Keratinocyte (primary cell): Measurements from ENCODE around the gene SEMA3E. TPM values are rescaled to one million over a fixed set of nuclear protein-coding genes. Genes with fewer than 3 reads are reported as not detected.

Experiments used
- DNase-seq: peaks from one replicate; pipeline ENCODE4 v3.0.0-alpha.2; 2011; ENCODE audit warnings: low read depth, missing footprints, low spot score
- FAIRE-seq: peaks from 2 replicates; lab custom pipeline; 2011; peaks lifted over from hg19 to GRCh38; lab: Jason Lieb, UNC
- H2AFZ ChIP-seq: 2 replicates; pipeline ENCODE4 v1.6.0; 2012; ENCODE audit warnings: low read length, control low read depth, inconsistent platforms; ENCODE audit not compliant: control insufficient read depth
- H3K27ac ChIP-seq: 2 replicates; pipeline ENCODE4 v1.5.1; 2011; ENCODE audit warnings: low read length; ENCODE audit not compliant: control insufficient read depth, insufficient read depth
- H3K27me3 ChIP-seq: 3 replicates; pipeline ENCODE4 v1.6.0; 2011; ENCODE audit warnings: low read length; ENCODE audit not compliant: control insufficient read depth, insufficient read depth; ENCODE audit errors: extremely low read depth
- H3K36me3 ChIP-seq, 2 experiments: 2 replicates in 1 of 2; 3 replicates in 1 of 2; pipeline ENCODE4 v1.5.1; 2011; ENCODE audit warnings: low read length in 2 of 2, mild to moderate bottlenecking in 1 of 2; ENCODE audit not compliant: control insufficient read depth in 2 of 2, insufficient read depth in 2 of 2; ENCODE audit errors: extremely low read depth in 1 of 2
- H3K4me1 ChIP-seq: 3 replicates; pipeline ENCODE4 v1.5.1; 2011; ENCODE audit warnings: low read length; ENCODE audit not compliant: control insufficient read depth, insufficient read depth; ENCODE audit errors: extremely low read depth
- H3K4me2 ChIP-seq: 3 replicates; pipeline ENCODE4 v1.6.0; 2011; ENCODE audit warnings: low read depth, low read length; ENCODE audit not compliant: control insufficient read depth, insufficient read depth; ENCODE audit errors: extremely low read depth
- H3K4me3 ChIP-seq, 3 experiments: fragments of 200-600 bp in 1 of 3; sonication (generic) in 1 of 3; 2 replicates in 2 of 3; 3 replicates in 1 of 3; pipeline ENCODE4 v1.5.1; 2011 to 2016; ENCODE audit warnings: low read length in 3 of 3, mild to moderate bottlenecking in 3 of 3, control low read depth in 2 of 3, inconsistent platforms in 1 of 3, low read depth in 1 of 3, mixed read lengths in 1 of 3, mixed run types in 1 of 3, moderate library complexity in 1 of 3; ENCODE audit not compliant: control insufficient read depth in 2 of 3, insufficient read depth in 2 of 3; ENCODE audit errors: extremely low read depth in 1 of 3
- H3K79me2 ChIP-seq: 2 replicates; pipeline ENCODE4 v1.6.0; 2012; ENCODE audit warnings: low read length; ENCODE audit not compliant: control insufficient read depth, insufficient read depth
- H3K9ac ChIP-seq: 3 replicates; pipeline ENCODE4 v1.6.0; 2011; ENCODE audit warnings: low read length; ENCODE audit not compliant: control insufficient read depth, insufficient read depth; ENCODE audit errors: extremely low read depth
- H3K9me1 ChIP-seq: 3 replicates; pipeline ENCODE4 v1.6.0; 2011; ENCODE audit warnings: low read length; ENCODE audit not compliant: control insufficient read depth, insufficient read depth; ENCODE audit errors: extremely low read depth
- H3K9me3 ChIP-seq: 2 replicates; pipeline ENCODE4 v1.5.1; 2012; ENCODE audit warnings: low read depth, low read length; ENCODE audit not compliant: control insufficient read depth
- H4K20me1 ChIP-seq: 3 replicates; pipeline ENCODE4 v1.6.0; 2011; ENCODE audit warnings: low read length; ENCODE audit not compliant: control insufficient read depth, insufficient read depth; ENCODE audit errors: extremely low read depth
- CTCF ChIP-seq, 3 experiments: IDR thresholded peaks in 1 of 3; conservative IDR thresholded peaks in 1 of 3; optimal IDR thresholded peaks in 1 of 3; 2 replicates in 2 of 3; 3 replicates in 1 of 3; pipeline versions ENCODE3 to v1.5.1; 2011; ENCODE audit warnings: low read length in 3 of 3, mild to moderate bottlenecking in 3 of 3, moderate library complexity in 2 of 3, control low read depth in 1 of 3, inconsistent platforms in 1 of 3; ENCODE audit not compliant: insufficient read depth in 2 of 3; ENCODE audit errors: extremely low read depth in 1 of 3
- EZH2 ChIP-seq: IDR thresholded peaks from one replicate; pipeline ENCODE4 v1.6.1; 2012; ENCODE audit warnings: inconsistent platforms, mild to moderate bottlenecking, low read length, moderate library complexity
- dilution Hi-C: fragments of 300-500 bp; cut with MboI; formaldehyde crosslinking; loops from one replicate; pipeline ENCODE4 v1.7.0; 2020; ENCODE audit warnings: low sequenced_read_pairs; ENCODE audit not compliant: extremely low pct_ligation_motif_present
- polyA plus RNA-seq, 5 experiments: library from polyadenylated mRNA; depleted of rRNA in 3 of 5; stranded (reverse) in 3 of 5; stranded (forward) in 1 of 5; unstranded in 1 of 5; fragments of >200 nt; gene quantifications; 1 replicate in 1 of 5; 2 replicates in 3 of 5; 3 replicates in 1 of 5; pipeline versions ENCODE4 v1.2.1 to v1.2.3, GENCODE V29; 2011 to 2012; ENCODE audit warnings: missing spikeins in 2 of 5, low read depth in 1 of 5, low replicate concordance in 1 of 5

SEMA3E gene
- polyA plus RNA-seq, 1 donor (not counting 4 experiments of a cell fraction or from before 2014, with no cell fraction given), result 0.21 TPM

DNA sequence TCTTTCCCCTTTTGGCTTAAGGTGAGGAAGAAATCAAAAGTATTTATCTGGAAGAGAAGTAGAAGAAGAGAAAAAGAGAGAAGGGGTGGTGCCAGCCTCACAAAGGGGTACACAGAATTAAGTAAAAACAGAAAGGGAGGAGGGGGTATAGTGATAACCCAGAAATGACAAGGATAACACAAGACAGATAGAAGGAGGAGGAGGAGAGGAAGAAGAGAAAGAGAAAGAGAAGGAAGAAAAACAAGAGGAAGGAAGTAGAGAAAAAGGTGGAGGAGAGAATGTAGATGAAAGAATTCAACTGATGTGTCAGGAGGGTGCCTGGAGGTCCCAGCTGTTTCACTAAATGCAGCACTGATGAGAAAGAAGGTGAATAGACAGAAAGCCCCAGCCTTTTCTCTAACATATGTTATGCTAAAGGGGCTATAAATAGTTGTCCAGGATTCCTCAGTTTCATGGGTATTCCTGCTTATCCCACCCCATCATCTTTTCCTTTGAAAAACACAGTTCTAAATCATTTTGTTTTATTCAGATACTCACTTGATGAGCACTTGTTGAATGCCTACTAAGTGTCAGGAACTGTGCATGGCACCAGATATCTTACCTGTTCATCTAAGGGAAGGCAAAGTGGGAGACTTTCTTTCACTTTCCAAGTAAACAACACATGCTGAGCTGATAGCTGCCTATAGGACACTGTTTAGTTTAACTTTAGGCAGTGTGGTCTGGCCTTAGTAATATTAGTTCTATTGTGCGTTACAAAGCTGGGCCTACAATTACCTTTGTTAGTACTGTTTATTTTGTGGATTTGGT is 8.0 kb downstream of the SEMA3E start:
- no peak overlapping the region for H3K27ac ChIP-seq
- no peak overlapping the region for H2AFZ ChIP-seq
- no peaks in the 10 kb centered on the region for H3K79me2 ChIP-seq
- no peak overlapping the region for H3K4me2 ChIP-seq
- no peaks in the 10 kb centered on the region for H3K36me3 ChIP-seq
- TF ChIP-seq EZH2 (no peak), CTCF (optimal IDR thresholded peaks at IDR 0.05 in 1 of 3, IDR thresholded peaks at IDR 0.05 in 1 of 3, conservative IDR thresholded peaks at IDR 0.05 in 1 of 3; ENCODE audit: extremely low read depth in 1 of 3, insufficient read depth in 2 of 3, low read length in 3 of 3) (no peak)
- FAIRE-seq (no peak), DNase-seq (no peak)
- dilution Hi-C loops, result no loop called here
- H3K4me1 ChIP-seq, result no peaks in the 10 kb centered on the region
- H4K20me1 ChIP-seq, result no peaks in the 10 kb centered on the region
- H3K4me3 ChIP-seq, result no peak overlapping the region
- no peaks in the 10 kb centered on the region for H3K9me3 ChIP-seq
- no peaks in the 10 kb centered on the region for H3K27me3 ChIP-seq
- no peak overlapping the region for H3K9ac ChIP-seq
- no peaks in the 10 kb centered on the region for H3K9me1 ChIP-seq

- Histone ChIP-seq H3K9me1 (no peaks in the 10 kb centered on the region), H4K20me1 (no peaks in the 10 kb centered on the region), H3K27ac (no peak overlapping the region), H3K4me1 (no peaks in the 10 kb centered on the region), H3K79me2 (no peaks in the 10 kb centered on the region), H3K9ac (no peak overlapping the region), H3K4me2 (no peak overlapping the region), H3K36me3 (no peaks in the 10 kb centered on the region), H3K4me3 (no peak overlapping the region), H2AFZ (no peak overlapping the region), H3K9me3 (no peaks in the 10 kb centered on the region), H3K27me3 (no peaks in the 10 kb centered on the region)
- DNase-seq (no peak), FAIRE-seq (no peak)
- TF ChIP-seq CTCF (optimal IDR thresholded peaks at IDR 0.05 in 1 of 3, IDR thresholded peaks at IDR 0.05 in 1 of 3, conservative IDR thresholded peaks at IDR 0.05 in 1 of 3; ENCODE audit: extremely low read depth in 1 of 3, insufficient read depth in 2 of 3, low read length in 3 of 3) (no peak), EZH2 (no peak)
- dilution Hi-C loops, result no loop called here
These were observed 8.7 kb downstream of the SEMA3E start for GRCh38 chr7:83640240-83640639.
